Dendritic cell treated with granulocyte-macrophage colony-stimulating factor and Interleukin-4, amounts not matched to agents 40 ng/mL and 50 ng/mL, for 4 days (primary cell): ENCODE data around the gene RBM5.

ENCODE experiments used
- H3K27ac Mint-ChIP-seq: one replicate; pipeline ENCODE4 v1.8.0; 2022; ENCODE audit warnings: mild to moderate bottlenecking, mixed read lengths
- H3K27me3 Mint-ChIP-seq: one replicate; pipeline ENCODE4 v1.8.0; 2022; ENCODE audit warnings: mild to moderate bottlenecking, mixed read lengths
- H3K36me3 Mint-ChIP-seq: one replicate; pipeline ENCODE4 v1.8.0; 2022; ENCODE audit warnings: low read depth, mixed read lengths
- H3K4me1 Mint-ChIP-seq: one replicate; pipeline ENCODE4 v1.8.0; 2022; ENCODE audit warnings: low read depth, mixed read lengths
- H3K4me3 Mint-ChIP-seq: one replicate; pipeline ENCODE4 v1.8.0; 2022; ENCODE audit warnings: mild to moderate bottlenecking, moderate library complexity, mixed read lengths
- H3K9me3 Mint-ChIP-seq: one replicate; pipeline ENCODE4 v1.8.0; 2022; ENCODE audit warnings: mixed read lengths
- intact Hi-C: fragments of 100-400 bp; cut with micrococcal nuclease; formaldehyde crosslinking; loops from one replicate; pipeline ENCODE4 v1.15.0; 2022

RBM5 gene

GRCh38 chr3:50155891-50156290, 67.2 kb downstream of the RBM5 start:
- H3K4me1 Mint-ChIP-seq = peaks cover 23% of the 10 kb centered on the region
- H3K27ac Mint-ChIP-seq = no peak overlapping the region
- H3K27me3 Mint-ChIP-seq = peaks cover 61% of the 10 kb centered on the region
- H3K9me3 Mint-ChIP-seq = no peaks in the 10 kb centered on the region
- no peaks in the 10 kb centered on the region for H3K36me3 Mint-ChIP-seq
- intact Hi-C loops = no loop called here
- H3K4me3 Mint-ChIP-seq = peak overlapping the region; percentile 64

GRCh38 chr3:50156549-50157493, 68.1 kb downstream of the RBM5 start:
- Mint-ChIP-seq H3K9me3 (no peaks in the 10 kb centered on the region), H3K27me3 (peaks cover 58% of the 10 kb centered on the region), H3K27ac (no peak overlapping the region), H3K4me3 (no peak overlapping the region), H3K4me1 (peaks cover 23% of the 10 kb centered on the region), H3K36me3 (no peaks in the 10 kb centered on the region)
- intact Hi-C loops = no loop called here

- Mint-ChIP-seq H3K9me3 (no peaks in the 10 kb centered on the region), H3K27me3 (peaks cover 61% of the 10 kb centered on the region), H3K27ac (no peak overlapping the region), H3K4me3 (no peak overlapping the region), H3K36me3 (no peaks in the 10 kb centered on the region), H3K4me1 (peaks cover 23% of the 10 kb centered on the region)
- intact Hi-C loops = no loop called here
Observed at GRCh38 chr3:50157827-50158529, 69.3 kb downstream of the RBM5 start.

GRCh38 chr3:50158530-50159146, 69.9 kb downstream of the RBM5 start:
- H3K4me3 Mint-ChIP-seq = no peak overlapping the region
- intact Hi-C loops = no loop called here
- no peaks in the 10 kb centered on the region for H3K9me3 Mint-ChIP-seq
- H3K4me1 Mint-ChIP-seq = peaks cover 20% of the 10 kb centered on the region
- no peaks in the 10 kb centered on the region for H3K36me3 Mint-ChIP-seq
- no peak overlapping the region for H3K27ac Mint-ChIP-seq
- peaks cover 55% of the 10 kb centered on the region for H3K27me3 Mint-ChIP-seq

GRCh38 chr3:50160561-50160983, 71.9 kb downstream of the RBM5 start:
- no peaks in the 10 kb centered on the region for H3K36me3 Mint-ChIP-seq

GRCh38 chr3:50161320-50161719, 72.6 kb downstream of the RBM5 start:
- H3K9me3 Mint-ChIP-seq = no peaks in the 10 kb centered on the region
- no peaks in the 10 kb centered on the region for H3K36me3 Mint-ChIP-seq
- H3K4me3 Mint-ChIP-seq = no peak overlapping the region
- H3K27ac Mint-ChIP-seq = no peak overlapping the region
- peaks cover 43% of the 10 kb centered on the region for H3K27me3 Mint-ChIP-seq
- intact Hi-C loops = no loop called here
- peaks cover 5% of the 10 kb centered on the region for H3K4me1 Mint-ChIP-seq

More at GRCh38 chr3:50160561-50160983, 71.9 kb downstream of the RBM5 start:
- no peak overlapping the region for H3K4me3 Mint-ChIP-seq
- no peaks in the 10 kb centered on the region for H3K9me3 Mint-ChIP-seq
- H3K27me3 Mint-ChIP-seq = peaks cover 48% of the 10 kb centered on the region
- peaks cover 12% of the 10 kb centered on the region for H3K4me1 Mint-ChIP-seq
- no peak overlapping the region for H3K27ac Mint-ChIP-seq
- intact Hi-C loops = no loop called here

- Mint-ChIP-seq H3K36me3 (no peaks in the 10 kb centered on the region), H3K27ac (no peak overlapping the region), H3K4me1 (peaks cover 5% of the 10 kb centered on the region), H3K4me3 (no peak overlapping the region), H3K27me3 (peaks cover 34% of the 10 kb centered on the region), H3K9me3 (no peaks in the 10 kb centered on the region)
- intact Hi-C loops = no loop called here
Observed at GRCh38 chr3:50162034-50162883, 73.5 kb downstream of the RBM5 start.

GRCh38 chr3:50163572-50164455, 75.1 kb downstream of the RBM5 start:
- H3K27ac Mint-ChIP-seq = no peak overlapping the region
- H3K4me1 Mint-ChIP-seq = no peaks in the 10 kb centered on the region
- H3K4me3 Mint-ChIP-seq = no peak overlapping the region
- peaks cover 20% of the 10 kb centered on the region for H3K27me3 Mint-ChIP-seq
- H3K9me3 Mint-ChIP-seq = no peaks in the 10 kb centered on the region
- H3K36me3 Mint-ChIP-seq = no peaks in the 10 kb centered on the region
- intact Hi-C loops = no loop called here

- Mint-ChIP-seq H3K4me1 (no peaks in the 10 kb centered on the region), H3K27me3 (peaks cover 16% of the 10 kb centered on the region), H3K9me3 (no peaks in the 10 kb centered on the region), H3K4me3 (no peak overlapping the region), H3K27ac (no peak overlapping the region), H3K36me3 (no peaks in the 10 kb centered on the region)
- intact Hi-C loops = no loop called here
Observed at GRCh38 chr3:50164481-50164880, 75.8 kb downstream of the RBM5 start.

- H3K9me3 Mint-ChIP-seq = no peaks in the 10 kb centered on the region
- no peaks in the 10 kb centered on the region for H3K36me3 Mint-ChIP-seq
- H3K27me3 Mint-ChIP-seq = peaks cover 10% of the 10 kb centered on the region
- intact Hi-C loops = no loop called here
- H3K4me1 Mint-ChIP-seq = peaks cover 6% of the 10 kb centered on the region
- no peak overlapping the region for H3K4me3 Mint-ChIP-seq
- no peak overlapping the region for H3K27ac Mint-ChIP-seq
Observed at GRCh38 chr3:50164984-50165909, 76.5 kb downstream of the RBM5 start.

GRCh38 chr3:50165910-50166538, 77.3 kb downstream of the RBM5 start:
- peaks cover 10% of the 10 kb centered on the region for H3K27me3 Mint-ChIP-seq
- no peaks in the 10 kb centered on the region for H3K9me3 Mint-ChIP-seq
- H3K4me3 Mint-ChIP-seq = no peak overlapping the region
- peaks cover 14% of the 10 kb centered on the region for H3K4me1 Mint-ChIP-seq
- H3K27ac Mint-ChIP-seq = no peak overlapping the region
- no peaks in the 10 kb centered on the region for H3K36me3 Mint-ChIP-seq
- intact Hi-C loops = no loop called here
